K562 (cell line): ENCODE measurements around the gene CCDC97. TPM values are rescaled to one million over a fixed set of nuclear protein-coding genes. Genes with fewer than 3 reads are reported as not detected.
A peak's percentile ranks its signal among the peaks of the same experiment; 100 is the strongest.

Experiments used
- BRCA1 ChIP-seq, 2 experiments: fragments of 450-650 bp in 1 of 2; sonication (generic) in 1 of 2; formaldehyde crosslinking in 1 of 2; IDR thresholded peaks; 2 replicates each; pipeline versions ENCODE4 v1.5.0 to v1.6.1; 2017 to 2020; ENCODE audit warnings: mild to moderate bottlenecking in 1 of 2, missing genetic modification reagents in 1 of 2
- CBX3 ChIP-seq, 2 experiments: IDR thresholded peaks; 1 replicate in 1 of 2; 2 replicates in 1 of 2; pipeline ENCODE4 v1.6.1; 2012; ENCODE audit warnings: inconsistent platforms in 2 of 2, low read length in 2 of 2, borderline replicate concordance in 1 of 2, control low read depth in 1 of 2
- MAZ ChIP-seq, 2 experiments: fragments of 450-650 bp in 1 of 2; sonication (generic) in 1 of 2; formaldehyde crosslinking; IDR thresholded peaks in 1 of 2; conservative IDR thresholded peaks in 1 of 2; 2 replicates each; pipeline versions ENCODE4 v1.4.0 to v1.5.0; 2020; ENCODE audit warnings: mild to moderate bottlenecking in 1 of 2, missing genetic modification reagents in 1 of 2
- SIRT6 ChIP-seq: IDR thresholded peaks from one replicate; pipeline ENCODE4 v1.6.1; 2012; ENCODE audit warnings: low read depth, mild to moderate bottlenecking, control low read depth, inconsistent platforms, low read length, moderate library complexity
- SP1 ChIP-seq: sonication (generic); formaldehyde crosslinking; IDR thresholded peaks from 2 replicates; pipeline ENCODE4 v1.8.1; 2022; ENCODE audit warnings: mild to moderate bottlenecking, missing genetic modification reagents
- XRCC5 ChIP-seq: fragments of 200-400 bp; formaldehyde crosslinking; IDR thresholded peaks from 2 replicates; pipeline ENCODE4 v1.6.1; 2017; ENCODE audit warnings: low read depth, mild to moderate bottlenecking, low read length
- ZBTB26 ChIP-seq: fragments of 450-650 bp; formaldehyde crosslinking; IDR thresholded peaks from 2 replicates; pipeline ENCODE4 v1.4.0; 2022; ENCODE audit warnings: missing genetic modification characterization
- ZNF318 ChIP-seq, 2 experiments: fragments of 450-650 bp; IDR thresholded peaks; 2 replicates each; pipeline ENCODE4 v1.6.1; 2016; ENCODE audit warnings: mild to moderate bottlenecking in 2 of 2, borderline replicate concordance in 1 of 2, low read depth in 1 of 2, moderate library complexity in 1 of 2
- polyA plus RNA-seq, 8 experiments: library from polyadenylated mRNA; depleted of rRNA in 4 of 8; stranded (reverse) in 5 of 8; unstranded in 3 of 8; fragments of >200 nt; fragmentation: Nextera tagmentation in 2 of 8; fragmentation: Illumina TruSeq in 1 of 8; extraction: Ambion mirVana in 2 of 8; extraction: Trizol in 1 of 8; gene quantifications; 2 replicates each; pipeline versions ENCODE4 v1.2.1 to v1.2.3, GENCODE V29; 2011 to 2014; ENCODE audit warnings: inconsistent platforms in 1 of 8, missing spikeins in 1 of 8
- total RNA-seq, 7 experiments: library from RNA; depleted of rRNA in 6 of 7; stranded (reverse); fragments of >200 nt in 6 of 7; fragmentation: Illumina TruSeq in 2 of 7; extraction: Trizol in 2 of 7; gene quantifications; 2 replicates each; pipeline versions ENCODE4 v1.2.1 to v1.2.3, GENCODE V29; 2011 to 2021; ENCODE audit warnings: low replicate concordance in 1 of 7
- TF ChIP-seq, protein P1 (sequence below): fragments of 450-650 bp; IDR thresholded peaks from 2 replicates; pipeline ENCODE4 v1.7.1; 2018; ENCODE audit warnings: mild to moderate bottlenecking, low read depth; ENCODE audit not compliant: partially characterized antibody
- TF ChIP-seq, protein P2 (sequence below), 2 experiments: fragments of 450-650 bp; conservative IDR thresholded peaks; 2 replicates each; pipeline ENCODE4 v1.6.1; 2017; ENCODE audit warnings: mild to moderate bottlenecking in 2 of 2, moderate library complexity in 2 of 2

CCDC97 gene
- total and polyA plus RNA-seq, 9 of the 15 experiments (the other 6 are each of a cell fraction or from before 2014, with no cell fraction given), result 0.60 to 16.5 (median 7.0) TPM

GRCh38 chr19:41310033-41310831 lies at the start of gene CCDC97 (continued):
- TF ChIP-seq ZNF318 (IDR thresholded peaks at IDR 0.05; ENCODE audit: borderline replicate concordance in 1 of 2, low read depth in 1 of 2), result peak in 1 of 2 experiments; percentile 65; a peak in 1 of 4 replicates
- TF ChIP-seq, protein P1, sequence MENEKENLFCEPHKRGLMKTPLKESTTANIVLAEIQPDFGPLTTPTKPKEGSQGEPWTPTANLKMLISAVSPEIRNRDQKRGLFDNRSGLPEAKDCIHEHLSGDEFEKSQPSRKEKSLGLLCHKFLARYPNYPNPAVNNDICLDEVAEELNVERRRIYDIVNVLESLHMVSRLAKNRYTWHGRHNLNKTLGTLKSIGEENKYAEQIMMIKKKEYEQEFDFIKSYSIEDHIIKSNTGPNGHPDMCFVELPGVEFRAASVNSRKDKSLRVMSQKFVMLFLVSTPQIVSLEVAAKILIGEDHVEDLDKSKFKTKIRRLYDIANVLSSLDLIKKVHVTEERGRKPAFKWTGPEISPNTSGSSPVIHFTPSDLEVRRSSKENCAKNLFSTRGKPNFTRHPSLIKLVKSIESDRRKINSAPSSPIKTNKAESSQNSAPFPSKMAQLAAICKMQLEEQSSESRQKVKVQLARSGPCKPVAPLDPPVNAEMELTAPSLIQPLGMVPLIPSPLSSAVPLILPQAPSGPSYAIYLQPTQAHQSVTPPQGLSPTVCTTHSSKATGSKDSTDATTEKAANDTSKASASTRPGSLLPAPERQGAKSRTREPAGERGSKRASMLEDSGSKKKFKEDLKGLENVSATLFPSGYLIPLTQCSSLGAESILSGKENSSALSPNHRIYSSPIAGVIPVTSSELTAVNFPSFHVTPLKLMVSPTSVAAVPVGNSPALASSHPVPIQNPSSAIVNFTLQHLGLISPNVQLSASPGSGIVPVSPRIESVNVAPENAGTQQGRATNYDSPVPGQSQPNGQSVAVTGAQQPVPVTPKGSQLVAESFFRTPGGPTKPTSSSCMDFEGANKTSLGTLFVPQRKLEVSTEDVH, result peak; percentile 92
- peak; percentile 97 for TF ChIP-seq XRCC5
- TF ChIP-seq BRCA1 (IDR thresholded peaks at IDR 0.05), result no peak
- TF ChIP-seq BRCA1 (CRISPR knock-in tag; IDR thresholded peaks at IDR 0.05), result no peak
- TF ChIP-seq, protein P2, sequence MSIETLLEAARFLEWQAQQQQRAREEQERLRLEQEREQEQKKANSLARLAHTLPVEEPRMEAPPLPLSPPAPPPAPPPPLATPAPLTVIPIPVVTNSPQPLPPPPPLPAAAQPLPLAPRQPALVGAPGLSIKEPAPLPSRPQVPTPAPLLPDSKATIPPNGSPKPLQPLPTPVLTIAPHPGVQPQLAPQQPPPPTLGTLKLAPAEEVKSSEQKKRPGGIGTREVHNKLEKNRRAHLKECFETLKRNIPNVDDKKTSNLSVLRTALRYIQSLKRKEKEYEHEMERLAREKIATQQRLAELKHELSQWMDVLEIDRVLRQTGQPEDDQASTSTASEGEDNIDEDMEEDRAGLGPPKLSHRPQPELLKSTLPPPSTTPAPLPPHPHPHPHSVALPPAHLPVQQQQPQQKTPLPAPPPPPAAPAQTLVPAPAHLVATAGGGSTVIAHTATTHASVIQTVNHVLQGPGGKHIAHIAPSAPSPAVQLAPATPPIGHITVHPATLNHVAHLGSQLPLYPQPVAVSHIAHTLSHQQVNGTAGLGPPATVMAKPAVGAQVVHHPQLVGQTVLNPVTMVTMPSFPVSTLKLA (conservative IDR thresholded peaks at IDR 0.05), result peak; percentile 89 to 96
- TF ChIP-seq ZBTB26 (CRISPR knock-in tag), result peak; percentile 81; the same call in 1 of the 2 replicates
- peak; percentile 36 for TF ChIP-seq SIRT6
- TF ChIP-seq MAZ (CRISPR knock-in tag; conservative IDR thresholded peaks at IDR 0.05 in 1 of 2, IDR thresholded peaks at IDR 0.05 in 1 of 2), result peak; percentile 80 to 92
- TF ChIP-seq SP1, result peak; percentile 93
- 0 out of 3 replicates have a peak, but pooled peaks of 1 of the 2 experiments have one; percentile 81 for TF ChIP-seq CBX3 (IDR thresholded peaks at IDR 0.05; ENCODE audit: borderline replicate concordance in 1 of 2, low read length in 2 of 2)
